GM12878 (cell line): ENCODE measurements around the gene ARHGAP26. TPM values are rescaled to one million over a fixed set of nuclear protein-coding genes. Genes with fewer than 3 reads are reported as not detected.

Source experiments
- ATAC-seq: fragments of 200-7000 bp; cut with Tn5 transposase; 3 replicates; pipeline ENCODE4 v1.9.1; 2020; ENCODE audit warnings: mild to moderate bottlenecking, moderate library complexity
- BruUV-seq: library from RNA; stranded (reverse); fragments of 400-500 nt; replicated peaks from 2 replicates; lab custom pipeline; 2021; lab: Mats Ljungman, UMichigan
- CTCF ChIA-PET: fragments of 300-600 bp; sonication (Branson Sonifier 250); formaldehyde crosslinking; extraction: SDS; loops from one replicate; lab custom pipeline; 2021; ENCODE audit warnings: inconsistent platforms; lab: Yijun Ruan, JAX
- POLR2A ChIA-PET: fragments of 350-600 bp; formaldehyde crosslinking; extraction: SDS; loops from one replicate; lab custom pipeline; 2021; ENCODE audit warnings: inconsistent platforms; lab: Charles Lee
- RAD21 ChIA-PET: fragments of 300-600 bp; sonication (Branson Sonifier 250); formaldehyde crosslinking; loops from one replicate; lab custom pipeline; 2023; ENCODE audit warnings: antibody characterized with exemption; ENCODE audit not compliant: unreplicated experiment; lab: Charles Lee
- SMC1A ChIA-PET: fragments of 300-600 bp; sonication (Branson Sonifier 250); formaldehyde crosslinking; loops from one replicate; lab custom pipeline; 2023; ENCODE audit not compliant: unreplicated experiment, uncharacterized antibody; lab: Charles Lee
- DNase-seq: peaks from one replicate; pipeline ENCODE4 v3.0.0-alpha.2; 2011; ENCODE audit warnings: low read depth, low spot score
- FAIRE-seq: peaks from 3 replicates; lab custom pipeline; 2011; peaks lifted over from hg19 to GRCh38; lab: Jason Lieb, UNC
- H2AFZ ChIP-seq: 2 replicates; pipeline ENCODE4 v1.6.0; 2011; ENCODE audit warnings: low read depth, low read length, control low read depth; ENCODE audit not compliant: control insufficient read depth
- H3K27ac ChIP-seq: 2 replicates; pipeline ENCODE4 v1.5.1; 2011; ENCODE audit warnings: control low read depth; ENCODE audit not compliant: control insufficient read depth, insufficient read depth
- H3K27me3 ChIP-seq, 2 experiments: replicated peaks in 1 of 2; 2 replicates each; pipeline versions ENCODE4 v1.6.0 to v1.6.1; 2011; ENCODE audit warnings: low read length in 1 of 2; ENCODE audit not compliant: control insufficient read depth in 2 of 2, insufficient read depth in 2 of 2
- H3K36me3 ChIP-seq, 2 experiments: 2 replicates each; pipeline ENCODE4 v1.5.1; 2011; ENCODE audit warnings: low read length in 1 of 2; ENCODE audit not compliant: control insufficient read depth in 2 of 2, insufficient read depth in 2 of 2
- H3K4me1 ChIP-seq: 2 replicates; pipeline ENCODE4 v1.6.1; 2011; ENCODE audit warnings: mild to moderate bottlenecking, low read length, moderate library complexity, mixed read lengths; ENCODE audit not compliant: control insufficient read depth, insufficient read depth
- H3K4me2 ChIP-seq: 2 replicates; pipeline ENCODE4 v1.6.0; 2011; ENCODE audit warnings: control low read depth; ENCODE audit not compliant: control insufficient read depth, insufficient read depth
- H3K4me3 ChIP-seq: fragments of 200-600 bp; sonication (generic); 2 replicates; pipeline ENCODE4 v1.5.1; 2016
- H3K79me2 ChIP-seq: 2 replicates; pipeline ENCODE4 v1.6.0; 2011; ENCODE audit warnings: low read length; ENCODE audit not compliant: control insufficient read depth, insufficient read depth
- H3K9ac ChIP-seq: 2 replicates; pipeline ENCODE4 v1.8.0; 2011; ENCODE audit warnings: low read length, control low read depth, mixed read lengths; ENCODE audit not compliant: control insufficient read depth, insufficient read depth
- H3K9me3 ChIP-seq: replicated peaks from 3 replicates; pipeline ENCODE4 v1.5.1; 2011; ENCODE audit warnings: mild to moderate bottlenecking, low read length; ENCODE audit not compliant: control insufficient read depth, insufficient read depth
- H4K20me1 ChIP-seq: 2 replicates; pipeline ENCODE4 v1.6.0; 2011; ENCODE audit not compliant: control insufficient read depth, insufficient read depth
- CBX3 ChIP-seq: fragments of 200-600 bp; sonication (generic); IDR thresholded peaks from 2 replicates; pipeline ENCODE4 v1.6.1; 2016; ENCODE audit warnings: low read depth, borderline replicate concordance
- ESRRA ChIP-seq: IDR thresholded peaks from 2 replicates; pipeline ENCODE4 v1.6.1; 2012; ENCODE audit warnings: mild to moderate bottlenecking, low read length, improper control_type of control experiment
- HCFC1 ChIP-seq: fragments of 150-350 bp; IDR thresholded peaks from 2 replicates; pipeline ENCODE4 v1.6.1; 2014; ENCODE audit warnings: low read length
- NFYA ChIP-seq: IDR thresholded peaks from 2 replicates; pipeline ENCODE4 v1.6.1; 2011; ENCODE audit warnings: low read depth, mild to moderate bottlenecking, low read length, improper control_type of control experiment, borderline replicate concordance
- PAX8 ChIP-seq: fragments of 450-650 bp; IDR thresholded peaks from 2 replicates; pipeline ENCODE4 v1.6.1; 2017; ENCODE audit warnings: mild to moderate bottlenecking, moderate library complexity
- TCF7 ChIP-seq: IDR thresholded peaks from 2 replicates; pipeline ENCODE4 v1.6.1; 2014; ENCODE audit warnings: antibody characterized with exemption, borderline replicate concordance
- YY1 ChIP-seq: IDR thresholded peaks from 2 replicates; pipeline ENCODE4 v1.6.1; 2011; ENCODE audit warnings: low read depth, mild to moderate bottlenecking, low read length
- whole genome bisulfite sequencing: methylation state at CpG from one replicate; pipeline ENCODE4 v1.1.6; 2016; ENCODE audit warnings: low lambda C conversion rate; ENCODE audit not compliant: insufficient replicate concordance, insufficient coverage; ENCODE audit errors: missing lambda C conversion rate; 5-methylcytosine and 5-hydroxymethylcytosine counted together
- in situ Hi-C: fragments of 300-500 bp; cut with MboI; formaldehyde crosslinking; loops from 9 replicates; pipeline ENCODE4 v1.14.3; 2018; ENCODE audit warnings: mixed read lengths
- intact Hi-C: fragments of 100-400 bp; cut with micrococcal nuclease; formaldehyde crosslinking; loops from one replicate; pipeline ENCODE4 v1.14.2; 2022; ENCODE audit not compliant: unreplicated experiment
- polyA plus RNA-seq, 11 experiments: library from polyadenylated mRNA; depleted of rRNA in 4 of 11; unstranded in 6 of 11; stranded (reverse) in 5 of 11; fragments of >200 nt; fragmentation: Nextera tagmentation in 4 of 11; fragmentation: Illumina TruSeq in 1 of 11; extraction: Ambion mirVana in 4 of 11; extraction: Trizol in 1 of 11; gene quantifications; 1 replicate in 1 of 11; 2 replicates in 10 of 11; pipeline versions ENCODE4 v1.2.1 to v1.2.3, GENCODE V29; 2011 to 2016; ENCODE audit warnings: inconsistent platforms in 2 of 11, missing spikeins in 2 of 11, low read depth in 1 of 11
- total RNA-seq, 4 experiments: library from RNA; depleted of rRNA in 3 of 4; stranded (reverse); fragments of >200 nt in 3 of 4; fragmentation: Illumina TruSeq in 1 of 4; extraction: Trizol in 1 of 4; gene quantifications; 2 replicates each; pipeline versions ENCODE4 v1.2.1 to v1.2.3, GENCODE V29; 2013 to 2021
- TF ChIP-seq, protein P1 (sequence below): fragments of 150-350 bp; IDR thresholded peaks from 2 replicates; pipeline ENCODE4 v1.6.1; 2014; ENCODE audit warnings: mild to moderate bottlenecking, low read depth, low read length
- TF ChIP-seq, protein P2 (sequence below): IDR thresholded peaks from 2 replicates; pipeline ENCODE4 v1.6.1; 2011; ENCODE audit warnings: low read depth, low read length, improper control_type of control experiment, borderline replicate concordance

Gene ARHGAP26
- total and polyA plus RNA-seq, 10 of the 15 experiments (the other 5 are each of a cell fraction or from before 2014, with no cell fraction given), result 9.4 to 41.5 (median 19.3) TPM

DNA sequence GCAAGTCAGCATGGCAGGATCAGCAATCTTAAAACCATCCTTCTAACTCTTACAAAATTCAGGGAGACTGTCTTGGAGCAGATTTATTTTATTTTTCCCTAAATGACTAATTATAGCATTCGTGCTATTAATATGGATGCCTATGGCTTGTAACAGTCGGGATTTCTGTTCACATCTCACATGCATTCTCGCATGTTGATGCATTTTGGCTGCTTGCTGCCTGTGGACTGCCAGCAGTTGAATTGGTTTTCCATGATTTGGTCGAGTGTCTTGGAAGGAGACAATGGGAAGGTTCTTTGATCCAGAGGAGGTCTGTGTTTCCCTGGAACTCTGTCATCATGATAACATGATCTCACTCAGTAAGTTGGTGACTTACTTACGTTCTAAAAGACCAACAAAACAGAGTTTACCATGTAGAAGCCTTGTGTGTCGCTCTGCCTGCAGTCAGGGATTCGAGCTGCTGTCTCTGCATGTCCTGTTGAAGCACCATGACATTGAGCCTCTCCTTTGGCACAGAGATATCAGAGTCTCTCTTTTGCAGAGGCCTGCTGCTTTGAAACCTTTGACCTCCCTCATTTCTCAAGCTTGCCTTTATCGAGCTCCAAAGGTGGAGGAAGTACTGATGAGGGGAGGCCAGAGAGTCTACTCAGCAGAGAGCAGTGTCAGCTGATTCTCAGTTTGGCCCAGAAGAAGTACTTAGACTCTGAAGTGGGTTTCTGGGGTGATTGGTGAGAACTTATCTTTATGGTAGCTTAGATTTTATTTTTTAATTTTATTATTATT lies 82.4 kb downstream of the ARHGAP26 start (continued):
- TF ChIP-seq, protein P1, sequence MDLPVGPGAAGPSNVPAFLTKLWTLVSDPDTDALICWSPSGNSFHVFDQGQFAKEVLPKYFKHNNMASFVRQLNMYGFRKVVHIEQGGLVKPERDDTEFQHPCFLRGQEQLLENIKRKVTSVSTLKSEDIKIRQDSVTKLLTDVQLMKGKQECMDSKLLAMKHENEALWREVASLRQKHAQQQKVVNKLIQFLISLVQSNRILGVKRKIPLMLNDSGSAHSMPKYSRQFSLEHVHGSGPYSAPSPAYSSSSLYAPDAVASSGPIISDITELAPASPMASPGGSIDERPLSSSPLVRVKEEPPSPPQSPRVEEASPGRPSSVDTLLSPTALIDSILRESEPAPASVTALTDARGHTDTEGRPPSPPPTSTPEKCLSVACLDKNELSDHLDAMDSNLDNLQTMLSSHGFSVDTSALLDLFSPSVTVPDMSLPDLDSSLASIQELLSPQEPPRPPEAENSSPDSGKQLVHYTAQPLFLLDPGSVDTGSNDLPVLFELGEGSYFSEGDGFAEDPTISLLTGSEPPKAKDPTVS, result no peak
- TF ChIP-seq HCFC1 (no peak), CBX3 (no peak), TCF7 (no peak), YY1 (no peak)
- TF ChIP-seq, protein P2, sequence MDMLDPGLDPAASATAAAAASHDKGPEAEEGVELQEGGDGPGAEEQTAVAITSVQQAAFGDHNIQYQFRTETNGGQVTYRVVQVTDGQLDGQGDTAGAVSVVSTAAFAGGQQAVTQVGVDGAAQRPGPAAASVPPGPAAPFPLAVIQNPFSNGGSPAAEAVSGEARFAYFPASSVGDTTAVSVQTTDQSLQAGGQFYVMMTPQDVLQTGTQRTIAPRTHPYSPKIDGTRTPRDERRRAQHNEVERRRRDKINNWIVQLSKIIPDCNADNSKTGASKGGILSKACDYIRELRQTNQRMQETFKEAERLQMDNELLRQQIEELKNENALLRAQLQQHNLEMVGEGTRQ, result no peak

DNA sequence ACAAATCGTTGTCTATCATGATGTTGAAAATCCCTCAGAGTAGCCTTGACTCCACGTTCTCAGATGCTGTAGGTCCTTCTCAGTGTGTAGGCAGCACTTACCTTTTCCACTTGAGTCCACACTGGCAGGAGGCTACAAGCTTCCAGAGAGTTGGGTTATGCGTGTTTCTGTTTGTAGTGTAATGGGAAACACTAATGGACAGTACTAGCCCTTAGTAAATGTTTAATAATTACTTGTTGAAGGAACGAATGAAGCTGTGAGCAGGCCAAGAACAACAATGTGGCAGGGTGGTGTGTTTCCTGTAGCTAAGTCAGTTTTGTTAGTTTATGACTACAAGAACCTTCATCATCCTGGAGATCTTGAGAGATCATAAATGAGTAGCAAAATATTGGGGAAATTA lies 83.5 kb downstream of the ARHGAP26 start:
- in situ Hi-C loops (no loop called here), intact Hi-C loops (no loop called here)
- H4K20me1 ChIP-seq, result no peaks in the 10 kb centered on the region
- BruUV-seq, result no TSS peak
- no peaks in the 10 kb centered on the region for H3K27me3 ChIP-seq
- RAD21 ChIA-PET, result interaction anchor here (0.7 kb wide), 1 partner anchor 46 kb away, joined by 3 read pairs; no protein-coding TSS in a partner anchor
- DNase-seq, result no peak
- FAIRE-seq, result no peak
- no peak overlapping the region for H3K9ac ChIP-seq
- CTCF ChIA-PET, result interaction anchor here (0.8 to 2.3 kb wide), 5 partner anchors 9 to 106 kb away, joined by 3 to 9 read pairs (median 6); no protein-coding TSS in a partner anchor
- no peaks in the 10 kb centered on the region for H3K9me3 ChIP-seq
- no peaks in the 10 kb centered on the region for H3K79me2 ChIP-seq
- H3K36me3 ChIP-seq, result no peaks in the 10 kb centered on the region
- H3K27ac ChIP-seq, result no peak overlapping the region
- no peak overlapping the region for H3K4me2 ChIP-seq
- H3K4me1 ChIP-seq, result no peaks in the 10 kb centered on the region
- SMC1A ChIA-PET, result interaction anchor here (1.1 kb wide), 1 partner anchor 9 kb away, joined by 3 read pairs; no protein-coding TSS in a partner anchor
- no peak overlapping the region for H3K4me3 ChIP-seq
- TF ChIP-seq NFYA (no peak), TCF7 (no peak), ESRRA (no peak), PAX8 (no peak)
- TF ChIP-seq, protein P2, result no peak
- TF ChIP-seq, all 136 proteins: peak for 0
- no peak for ATAC-seq
- H2AFZ ChIP-seq, result no peak overlapping the region
- WGBS, result 25% methylated on average over 4 of the region's 4 CpGs
- POLR2A ChIA-PET, result no interaction called here
